Activated T-helper 9 cell treated with anti-CD3 and anti-CD28 coated beads, Interleukin-2, amount 50 U/mL, for 16 hours (primary cell): ENCODE results near the gene ZC4H2.
"Not testable (repeated sequence)": the region's sequence is repeated elsewhere in the genome, so short reads cannot be mapped to it uniquely, and the experiment has no call there.

Source experiments
- DNase-seq: peaks from one replicate; pipeline ENCODE4 v3.0.0-alpha.2; 2020; ENCODE audit warnings: low read depth

The ZC4H2 gene, protein sequence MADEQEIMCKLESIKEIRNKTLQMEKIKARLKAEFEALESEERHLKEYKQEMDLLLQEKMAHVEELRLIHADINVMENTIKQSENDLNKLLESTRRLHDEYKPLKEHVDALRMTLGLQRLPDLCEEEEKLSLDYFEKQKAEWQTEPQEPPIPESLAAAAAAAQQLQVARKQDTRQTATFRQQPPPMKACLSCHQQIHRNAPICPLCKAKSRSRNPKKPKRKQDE

DNA sequence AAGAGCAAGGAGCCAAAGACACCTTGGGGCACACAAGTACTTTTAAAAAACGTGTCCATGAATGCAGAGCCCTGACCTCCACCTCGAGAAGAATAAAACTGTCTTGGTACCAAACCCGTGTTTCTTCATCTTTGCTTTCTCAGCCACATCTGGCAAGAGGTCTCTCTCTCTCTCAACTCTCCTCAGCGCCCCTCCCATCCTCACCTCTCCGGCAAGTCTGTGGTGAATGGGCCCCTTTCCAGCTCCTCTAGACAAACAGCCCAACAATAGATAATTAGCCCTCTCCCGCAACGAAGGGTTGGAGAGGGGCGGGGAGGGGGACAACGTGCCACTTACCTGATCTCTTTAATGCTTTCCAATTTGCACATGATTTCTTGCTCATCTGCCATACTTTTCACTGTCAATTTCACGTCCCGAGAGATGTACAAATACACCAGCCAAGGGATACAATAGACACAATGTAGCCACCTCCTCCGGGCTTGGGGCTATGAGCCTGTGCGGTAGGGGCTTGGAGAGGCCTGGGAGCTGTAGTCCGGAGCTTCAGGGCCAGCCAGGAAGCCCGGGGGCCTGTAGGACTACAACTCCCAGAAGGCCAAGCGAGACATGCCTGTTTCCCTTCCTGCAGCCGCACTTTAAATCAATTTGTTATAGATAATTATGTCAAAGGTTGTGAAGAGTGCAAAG, at the start of gene ZC4H2:
Gene ZC4H2 (minus strand): TSS at position 462 of the 684 bp plus-strand sequence. CDS start 73 bp downstream, at position 389.
- peak; percentile 45 for DNase-seq

DNA sequence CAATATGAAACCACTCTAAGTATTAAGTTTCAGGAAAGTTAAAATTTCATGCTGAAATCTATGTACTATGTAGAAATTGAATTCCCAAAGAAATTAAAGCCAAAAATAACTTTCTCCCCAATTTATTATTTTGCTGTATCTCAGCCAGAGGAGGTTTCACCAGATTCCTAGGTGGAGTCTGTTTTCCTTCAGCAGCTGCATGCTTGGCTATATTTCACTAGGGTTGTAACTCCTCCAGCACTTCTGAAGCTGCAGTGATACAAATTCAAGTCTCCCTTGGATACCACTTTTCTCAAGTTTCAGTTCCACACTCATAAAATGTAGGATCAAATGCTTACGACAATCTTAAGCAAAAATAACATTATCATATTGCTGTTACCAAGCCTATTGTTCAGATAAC, 41.2 kb upstream of the ZC4H2 start:
- no peak for DNase-seq

- DNase-seq, result no peak
These were observed 38.0 kb upstream of the ZC4H2 start for GRCh38 chrX:65014230-65014629.

DNA sequence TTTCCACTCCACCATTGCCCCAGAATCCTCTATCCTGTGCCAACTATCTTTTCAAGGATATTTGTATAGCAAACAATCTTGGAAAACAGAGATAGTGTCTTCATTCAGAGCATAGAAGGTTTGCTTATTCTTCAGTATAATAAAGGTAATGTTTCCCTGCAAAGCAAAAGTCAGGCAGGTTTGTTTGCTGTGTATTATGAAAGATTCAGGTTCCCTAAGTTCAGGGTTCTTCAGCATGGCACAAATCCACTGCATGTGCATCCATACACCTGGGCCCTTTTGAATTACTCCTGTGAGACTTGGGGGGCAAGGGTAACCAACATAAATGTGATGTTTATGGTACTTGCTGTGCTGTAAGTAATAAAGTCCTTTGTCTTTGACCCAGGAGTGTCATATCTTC, 33.2 kb upstream of the ZC4H2 start:
- no peak for DNase-seq

DNA sequence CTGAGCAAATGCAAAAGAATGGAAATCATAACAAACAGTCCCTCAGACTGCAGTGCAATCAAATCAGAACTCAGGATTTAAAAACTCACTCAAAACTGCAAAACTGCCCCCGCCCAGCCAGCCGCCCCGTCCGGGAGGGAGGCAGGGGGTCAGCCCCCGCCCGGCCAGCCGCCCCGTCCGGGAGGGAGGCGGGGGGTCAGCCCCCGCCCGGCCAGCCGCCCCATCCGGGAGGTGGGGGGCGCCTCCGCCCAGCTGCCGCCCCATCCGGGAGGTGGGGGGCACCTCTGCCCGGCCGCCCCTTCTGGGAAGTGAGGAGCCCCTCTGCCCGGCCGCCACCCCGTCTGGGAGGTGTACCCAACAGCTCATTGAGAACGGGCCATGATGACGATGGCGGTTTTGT, 26.0 kb upstream of the ZC4H2 start:
- DNase-seq, result not testable (repeated sequence)

DNA sequence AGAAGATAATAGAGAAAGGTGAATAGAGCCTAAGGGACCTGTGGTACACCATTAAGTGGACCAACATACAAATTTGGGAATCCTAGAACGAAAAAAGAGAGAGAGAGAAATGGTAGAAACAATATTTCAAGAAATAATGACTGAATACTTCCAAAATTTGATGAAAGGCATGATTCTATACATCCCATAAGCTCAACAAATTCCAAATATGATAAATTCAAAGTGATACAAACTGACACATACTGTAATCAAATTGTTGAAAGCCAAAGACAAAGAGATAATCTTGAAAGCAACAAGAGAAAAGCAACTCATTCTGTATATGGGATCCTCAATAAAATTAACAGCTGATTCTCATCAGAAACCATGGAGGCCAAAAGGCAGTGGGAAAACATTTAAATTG, 20.6 kb upstream of the ZC4H2 start:
- DNase-seq, result no peak

GRCh38 chrX:64994131-64994798, 18.0 kb upstream of the ZC4H2 start:
- DNase-seq, result no peak

DNA sequence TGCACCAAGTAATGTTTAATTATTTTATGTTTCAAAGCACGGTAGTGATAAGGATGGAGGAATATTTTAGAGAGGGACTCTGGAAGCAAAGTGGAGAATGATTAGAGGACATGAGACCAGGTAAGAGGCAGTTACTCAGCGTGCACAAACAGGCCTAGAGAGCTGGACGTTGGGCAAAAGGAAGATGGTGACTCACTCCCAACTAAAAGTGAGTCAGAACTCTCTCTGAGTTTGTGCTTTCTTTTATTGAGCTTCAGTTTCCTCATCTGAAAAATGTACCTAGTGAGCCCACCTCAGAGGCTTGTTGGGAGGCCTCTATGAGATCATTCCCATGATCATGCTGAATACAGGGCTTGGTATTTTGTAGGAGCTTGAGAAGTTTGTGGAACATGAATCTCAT, 1.6 kb upstream of the ZC4H2 start:
- DNase-seq, result no peak

DNA sequence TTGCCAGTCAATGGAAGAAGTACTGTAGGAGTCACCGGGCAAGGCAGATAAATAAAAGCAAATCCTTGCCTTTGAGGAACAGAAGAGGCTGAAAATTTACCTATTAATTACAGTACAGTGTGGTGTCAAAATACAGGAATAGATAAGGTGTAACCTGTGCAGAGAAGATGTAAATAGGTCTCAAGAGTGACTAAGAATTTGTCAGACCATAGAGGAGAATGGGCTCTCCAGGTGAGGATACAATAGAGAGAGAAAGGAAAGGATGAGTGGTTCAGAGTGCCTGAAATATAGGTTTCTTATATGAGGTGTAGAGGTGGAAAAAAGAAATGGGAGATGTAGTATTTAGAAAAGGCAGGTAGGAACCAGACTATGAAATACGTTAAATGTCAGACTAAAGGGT, 801 bp upstream of the ZC4H2 start:
- DNase-seq, result no peak

GRCh38 chrX:64976673-64977040, 407 bp upstream of the ZC4H2 start:
- no peak for DNase-seq

- no peak for DNase-seq
These were observed 759 bp downstream of the ZC4H2 start for GRCh38 chrX:64975491-64975890.

DNA sequence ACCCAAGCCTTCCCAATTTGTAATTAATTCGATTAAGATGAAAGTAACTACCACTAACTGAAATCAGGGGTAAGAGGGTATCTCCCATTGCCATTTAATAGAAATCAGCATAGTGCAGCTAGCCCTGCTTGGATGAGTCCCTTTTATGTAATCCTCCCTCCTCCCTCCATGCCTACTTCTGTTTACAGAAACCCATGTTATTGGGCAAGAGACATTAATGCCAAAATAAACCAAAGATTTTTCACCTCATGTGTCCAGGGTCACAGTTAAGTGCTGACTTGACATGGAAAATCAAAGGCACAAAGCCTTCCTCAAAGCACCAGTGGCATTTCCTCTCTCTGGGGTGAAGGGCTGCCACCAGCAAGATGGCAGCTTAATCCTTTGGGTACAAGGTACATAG, 50.8 kb downstream of the ZC4H2 start:
- no peak for DNase-seq

DNA sequence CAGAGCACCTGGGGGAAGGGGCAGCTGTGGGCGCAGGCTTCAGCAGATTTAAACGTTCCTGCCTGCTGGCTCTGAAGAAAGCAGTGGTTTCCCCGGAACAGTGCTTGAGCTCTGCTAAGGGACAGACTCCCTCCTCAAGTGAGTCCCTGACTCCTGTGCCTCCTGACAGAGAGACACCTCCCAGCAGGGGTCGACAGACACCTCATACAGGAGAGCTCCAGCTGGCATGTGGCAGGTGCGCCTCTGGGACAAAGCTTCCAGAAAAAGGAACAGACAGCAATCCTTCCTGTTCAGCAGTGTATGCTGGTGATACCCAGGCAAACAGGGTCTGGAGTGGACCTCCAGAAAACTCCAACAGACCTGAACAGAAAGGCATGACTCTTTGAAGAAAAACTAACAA, 68.1 kb downstream of the ZC4H2 start:
- DNase-seq, result no peak

DNA sequence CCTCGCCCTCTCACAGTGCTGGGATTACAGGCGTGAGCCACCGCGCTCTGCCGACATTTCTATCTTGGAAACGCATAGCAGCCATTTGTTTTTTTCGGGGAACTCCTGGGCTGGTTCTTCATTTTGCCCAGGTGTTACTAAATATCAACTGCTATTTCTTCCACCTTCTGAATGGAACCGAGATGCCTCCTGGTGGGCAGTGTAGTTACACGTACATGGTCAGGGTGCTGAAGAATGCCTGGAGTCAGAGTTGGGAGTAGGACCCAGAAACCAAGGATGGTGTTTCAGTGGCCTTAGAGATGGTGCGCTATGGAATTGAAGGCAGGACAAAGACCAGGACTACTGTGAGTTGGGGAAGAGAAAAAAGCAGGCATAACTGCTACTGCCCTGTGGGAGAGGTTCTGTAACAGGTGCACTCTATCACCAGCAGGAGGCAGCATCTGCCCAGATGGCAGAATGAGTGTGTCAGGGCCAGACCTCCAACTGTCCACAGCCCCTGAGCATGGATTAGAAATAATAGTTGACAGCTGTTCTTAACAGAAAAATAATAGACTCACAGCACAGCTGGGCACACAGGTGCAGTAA, 81.7 kb downstream of the ZC4H2 start:
- DNase-seq, result peak; percentile 8

GRCh38 chrX:64885850-64886249, 90.4 kb downstream of the ZC4H2 start:
- no peak for DNase-seq

DNA sequence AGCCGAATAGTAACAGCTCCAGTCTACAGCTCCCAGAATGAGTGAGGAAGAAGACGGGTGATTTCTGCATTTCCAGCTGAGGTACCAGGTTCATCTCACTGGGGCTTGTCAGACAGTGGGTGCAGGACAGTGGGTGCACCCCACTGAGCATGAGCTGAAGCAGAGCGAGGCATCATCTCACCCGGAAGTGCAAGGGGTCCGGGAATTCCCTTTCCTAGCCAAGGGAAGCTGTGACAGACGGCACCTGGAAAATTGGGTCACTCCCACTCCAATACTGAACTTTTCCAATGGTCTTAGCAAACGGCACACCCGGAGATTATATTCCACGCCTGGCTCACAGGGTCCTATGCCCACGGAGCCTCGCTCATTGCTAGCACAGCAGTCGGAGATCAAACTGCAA, 97.5 kb downstream of the ZC4H2 start:
- DNase-seq, result not testable (repeated sequence)

GRCh38 chrX:64867217-64867616, 109.0 kb downstream of the ZC4H2 start:
- DNase-seq, result no peak
